ENCODE measurements around the gene FBXO3.

The FBXO3 gene

DNA sequence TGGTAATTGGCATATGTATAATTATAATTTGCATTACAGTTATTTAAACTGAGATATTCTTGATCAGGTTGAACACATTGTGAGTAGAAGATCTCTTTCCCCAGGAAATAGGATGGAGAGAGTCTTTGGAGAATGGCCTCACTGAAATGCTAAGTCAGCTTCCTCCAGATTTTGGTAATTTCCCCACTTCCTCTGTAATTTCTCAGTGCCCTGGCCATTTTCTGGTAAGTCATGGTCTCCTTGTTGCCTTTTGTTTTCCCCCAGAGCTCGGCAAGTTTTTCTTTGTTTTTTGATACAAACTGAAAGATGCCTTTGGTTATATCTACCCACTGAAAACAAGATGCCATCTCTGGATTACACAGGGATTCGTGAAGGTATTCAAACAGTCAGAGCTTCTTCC lies 12.8 kb upstream of the FBXO3 start:
- TF ChIP-seq POLR2AphosphoS5 (IDR thresholded peaks at IDR 0.05; ENCODE audit: low read depth, low read length) (no peak), SIN3A (IDR thresholded peaks at IDR 0.05; ENCODE audit: borderline replicate concordance, insufficient read depth, low read length) (no peak), FOXP2 (optimal IDR thresholded peaks at IDR 0.05; ENCODE audit: borderline replicate concordance, extremely low read depth, extremely low read length, insufficient read depth) (no peak)

DNA sequence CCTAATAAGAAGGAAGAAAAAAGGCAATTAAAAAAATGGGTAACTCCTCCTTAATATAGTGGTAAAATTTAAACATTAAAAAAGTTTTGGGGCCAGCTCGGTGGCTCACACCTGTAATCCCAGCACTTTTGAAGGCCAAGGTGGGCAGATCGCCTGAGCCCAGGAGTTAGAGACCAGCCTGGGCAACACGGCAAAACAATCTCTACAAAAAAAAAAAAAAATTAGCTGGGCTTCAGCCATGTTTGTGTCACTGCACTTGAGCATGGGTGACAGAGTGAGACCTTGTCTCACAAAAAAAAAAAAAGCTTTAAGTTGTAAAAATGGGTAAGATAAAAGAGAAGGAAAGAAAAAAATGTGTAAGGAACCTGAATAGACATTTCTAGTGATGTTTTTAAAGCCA lies 11.3 kb upstream of the FBXO3 start:
- TF ChIP-seq SIN3A (IDR thresholded peaks at IDR 0.05; ENCODE audit: borderline replicate concordance, insufficient read depth, low read length), result no peak
- TF ChIP-seq, protein P1, sequence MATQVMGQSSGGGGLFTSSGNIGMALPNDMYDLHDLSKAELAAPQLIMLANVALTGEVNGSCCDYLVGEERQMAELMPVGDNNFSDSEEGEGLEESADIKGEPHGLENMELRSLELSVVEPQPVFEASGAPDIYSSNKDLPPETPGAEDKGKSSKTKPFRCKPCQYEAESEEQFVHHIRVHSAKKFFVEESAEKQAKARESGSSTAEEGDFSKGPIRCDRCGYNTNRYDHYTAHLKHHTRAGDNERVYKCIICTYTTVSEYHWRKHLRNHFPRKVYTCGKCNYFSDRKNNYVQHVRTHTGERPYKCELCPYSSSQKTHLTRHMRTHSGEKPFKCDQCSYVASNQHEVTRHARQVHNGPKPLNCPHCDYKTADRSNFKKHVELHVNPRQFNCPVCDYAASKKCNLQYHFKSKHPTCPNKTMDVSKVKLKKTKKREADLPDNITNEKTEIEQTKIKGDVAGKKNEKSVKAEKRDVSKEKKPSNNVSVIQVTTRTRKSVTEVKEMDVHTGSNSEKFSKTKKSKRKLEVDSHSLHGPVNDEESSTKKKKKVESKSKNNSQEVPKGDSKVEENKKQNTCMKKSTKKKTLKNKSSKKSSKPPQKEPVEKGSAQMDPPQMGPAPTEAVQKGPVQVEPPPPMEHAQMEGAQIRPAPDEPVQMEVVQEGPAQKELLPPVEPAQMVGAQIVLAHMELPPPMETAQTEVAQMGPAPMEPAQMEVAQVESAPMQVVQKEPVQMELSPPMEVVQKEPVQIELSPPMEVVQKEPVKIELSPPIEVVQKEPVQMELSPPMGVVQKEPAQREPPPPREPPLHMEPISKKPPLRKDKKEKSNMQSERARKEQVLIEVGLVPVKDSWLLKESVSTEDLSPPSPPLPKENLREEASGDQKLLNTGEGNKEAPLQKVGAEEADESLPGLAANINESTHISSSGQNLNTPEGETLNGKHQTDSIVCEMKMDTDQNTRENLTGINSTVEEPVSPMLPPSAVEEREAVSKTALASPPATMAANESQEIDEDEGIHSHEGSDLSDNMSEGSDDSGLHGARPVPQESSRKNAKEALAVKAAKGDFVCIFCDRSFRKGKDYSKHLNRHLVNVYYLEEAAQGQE (IDR thresholded peaks at IDR 0.05; ENCODE audit: insufficient read depth in 1 of 2, low read depth in 2 of 2, low read length in 2 of 2), result no peak
- TF ChIP-seq POLR2AphosphoS5 (IDR thresholded peaks at IDR 0.05; ENCODE audit: low read depth, low read length), result no peak
- no peak for TF ChIP-seq TAF1 (IDR thresholded peaks at IDR 0.05; ENCODE audit: borderline replicate concordance, insufficient read depth, low read length)
- no peak for TF ChIP-seq FOXP2 (optimal IDR thresholded peaks at IDR 0.05; ENCODE audit: borderline replicate concordance, extremely low read depth, extremely low read length, insufficient read depth)

DNA sequence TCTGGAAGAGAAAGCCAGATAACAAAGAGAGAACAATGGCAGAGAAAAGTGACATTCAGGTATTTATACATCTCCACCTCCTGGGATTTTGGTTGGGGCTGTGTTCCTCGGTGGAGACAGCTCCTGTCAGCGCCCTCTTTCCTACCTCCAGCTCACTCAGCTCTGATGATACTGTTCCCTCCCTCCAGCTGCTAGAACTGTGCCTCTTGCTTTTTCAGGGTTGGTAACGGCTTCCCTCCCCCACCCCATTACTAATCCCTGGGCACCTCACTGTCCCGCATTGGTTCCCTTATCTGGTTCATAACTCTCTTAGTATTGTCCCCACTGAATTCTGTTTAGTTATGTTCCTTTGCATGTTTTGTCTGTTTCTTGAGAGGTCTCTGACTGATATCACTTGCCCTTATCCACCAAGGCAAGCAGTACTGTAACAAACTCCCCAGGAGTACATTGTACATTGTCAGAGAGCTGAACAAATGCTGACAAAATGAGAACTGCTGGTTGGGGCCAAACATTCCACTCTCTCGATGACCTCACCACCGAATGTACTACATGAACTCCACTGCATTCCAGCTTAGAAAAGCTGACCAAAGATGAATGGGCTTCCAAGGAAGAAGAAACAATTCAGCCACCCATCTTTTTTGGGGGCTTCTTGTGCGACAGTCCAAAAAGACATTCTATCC lies 5.7 kb upstream of the FBXO3 start:
- TF ChIP-seq SIN3A (IDR thresholded peaks at IDR 0.05; ENCODE audit: borderline replicate concordance, insufficient read depth, low read length) (no peak), POLR2AphosphoS5 (IDR thresholded peaks at IDR 0.05; ENCODE audit: low read depth, low read length) (no peak), TAF1 (IDR thresholded peaks at IDR 0.05; ENCODE audit: borderline replicate concordance, insufficient read depth, low read length) (no peak), FOXP2 (optimal IDR thresholded peaks at IDR 0.05; ENCODE audit: borderline replicate concordance, extremely low read depth, extremely low read length, insufficient read depth) (no peak)
- TF ChIP-seq, protein P1 (IDR thresholded peaks at IDR 0.05; ENCODE audit: insufficient read depth in 1 of 2, low read depth in 2 of 2, low read length in 2 of 2), result no peak

DNA sequence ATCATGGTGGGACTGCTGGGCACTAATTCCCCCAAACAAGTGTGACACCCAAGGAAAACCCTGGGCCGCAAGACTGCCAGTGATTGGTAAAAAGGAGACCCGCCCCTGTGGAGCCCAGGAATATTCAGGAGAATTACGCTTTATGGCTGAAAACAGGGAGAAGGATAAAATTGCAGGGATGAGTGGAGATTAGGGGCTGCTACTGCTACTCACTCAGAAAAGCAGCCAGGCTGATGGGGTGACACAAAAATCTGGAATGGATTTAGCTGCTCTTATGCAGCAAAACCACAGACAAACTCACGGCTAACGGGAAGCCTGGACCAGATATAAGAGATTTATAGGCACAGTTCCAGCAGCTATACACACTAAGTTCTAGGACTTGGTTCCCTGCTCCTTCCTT lies 4.4 kb upstream of the FBXO3 start:
- no peak for TF ChIP-seq TAF1 (IDR thresholded peaks at IDR 0.05; ENCODE audit: borderline replicate concordance, insufficient read depth, low read length)
- no peak for TF ChIP-seq POLR2AphosphoS5 (IDR thresholded peaks at IDR 0.05; ENCODE audit: low read depth, low read length)
- no peak for TF ChIP-seq SIN3A (IDR thresholded peaks at IDR 0.05; ENCODE audit: borderline replicate concordance, insufficient read depth, low read length)
- no peak for TF ChIP-seq FOXP2 (optimal IDR thresholded peaks at IDR 0.05; ENCODE audit: borderline replicate concordance, extremely low read depth, extremely low read length, insufficient read depth)
- TF ChIP-seq, protein P1 (IDR thresholded peaks at IDR 0.05; ENCODE audit: insufficient read depth in 1 of 2, low read depth in 2 of 2, low read length in 2 of 2), result no peak

DNA sequence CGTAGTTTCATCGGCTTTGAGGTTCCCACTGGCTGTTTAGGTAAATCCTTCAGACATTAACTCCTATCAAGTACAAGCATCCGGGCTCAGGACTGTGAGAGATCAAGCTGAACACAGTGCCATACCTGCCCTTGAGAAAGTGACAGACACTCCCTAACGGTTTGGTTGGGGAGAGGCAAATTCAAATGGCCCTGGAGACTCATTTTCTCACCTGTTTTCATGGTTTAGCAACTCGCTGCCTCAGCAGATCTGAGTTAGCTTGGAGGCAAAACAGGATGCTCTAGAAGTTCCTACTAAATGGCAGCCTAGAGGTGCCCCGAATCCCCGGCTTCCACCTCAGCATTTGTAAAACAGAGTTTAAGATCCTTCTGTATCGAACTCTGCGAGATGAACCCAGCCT lies 3.6 kb upstream of the FBXO3 start:
- TF ChIP-seq POLR2AphosphoS5 (IDR thresholded peaks at IDR 0.05; ENCODE audit: low read depth, low read length), result no peak
- TF ChIP-seq FOXP2 (optimal IDR thresholded peaks at IDR 0.05; ENCODE audit: borderline replicate concordance, extremely low read depth, extremely low read length, insufficient read depth), result no peak
- TF ChIP-seq TAF1 (IDR thresholded peaks at IDR 0.05; ENCODE audit: borderline replicate concordance, insufficient read depth, low read length), result no peak
- no peak for TF ChIP-seq SIN3A (IDR thresholded peaks at IDR 0.05; ENCODE audit: borderline replicate concordance, insufficient read depth, low read length)
- TF ChIP-seq, protein P1 (IDR thresholded peaks at IDR 0.05; ENCODE audit: insufficient read depth in 1 of 2, low read depth in 2 of 2, low read length in 2 of 2), result no peak
